GM21360 (cell line): Measurements from ENCODE around the gene CT55.
"Not testable (repeated sequence)": the region's sequence is repeated elsewhere in the genome, so short reads cannot be mapped to it uniquely, and the experiment has no call there.

ENCODE experiments used
- ATAC-seq: cut with Tn5 transposase; IDR thresholded peaks from one replicate; pipeline ENCODE4 v1.9.1; 2021; ENCODE audit warnings: mild to moderate bottlenecking, moderate library complexity; ENCODE audit not compliant: unreplicated experiment

Gene CT55, protein sequence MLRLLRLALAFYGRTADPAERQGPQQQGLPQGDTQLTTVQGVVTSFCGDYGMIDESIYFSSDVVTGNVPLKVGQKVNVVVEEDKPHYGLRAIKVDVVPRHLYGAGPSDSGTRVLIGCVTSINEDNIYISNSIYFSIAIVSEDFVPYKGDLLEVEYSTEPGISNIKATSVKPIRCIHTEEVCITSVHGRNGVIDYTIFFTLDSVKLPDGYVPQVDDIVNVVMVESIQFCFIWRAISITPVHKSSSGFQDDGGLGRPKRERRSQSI

GRCh38 chrX:135170877-135171519 is at the start of gene CT55:
CT55 (minus strand) TSS chrX:135171398; CDS start chrX:135171171, 227 bp downstream.
- ATAC-seq, result no peak

GRCh38 chrX:135213200-135213844 is 42.1 kb upstream of the CT55 start:
- no peak for ATAC-seq

- ATAC-seq, result not testable (repeated sequence)
Measured at GRCh38 chrX:135206427-135206826, 35.2 kb upstream of the CT55 start.

DNA sequence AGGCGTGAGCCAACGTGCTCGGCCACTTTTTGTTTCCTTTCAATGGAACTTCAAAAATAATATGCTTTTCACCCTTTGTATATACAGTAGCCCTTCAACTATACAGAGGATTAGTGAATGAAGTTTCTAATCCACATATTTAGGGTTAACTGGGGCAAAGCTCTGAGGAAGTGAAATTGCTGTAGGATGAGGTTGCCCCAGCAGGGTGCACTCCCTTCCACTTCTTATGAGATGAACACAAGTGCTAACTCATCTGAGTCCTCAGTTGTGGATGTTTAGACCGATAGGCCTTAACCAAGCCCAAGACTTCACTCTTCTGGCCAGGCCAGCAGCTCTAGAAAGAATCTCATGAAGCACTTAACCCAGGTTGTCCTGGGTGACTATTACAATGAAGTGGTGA is 29.1 kb upstream of the CT55 start:
- no peak for ATAC-seq

- no peak for ATAC-seq
Measured at GRCh38 chrX:135194684-135195083, 23.5 kb upstream of the CT55 start.

GRCh38 chrX:135193740-135194139 is 22.5 kb upstream of the CT55 start:
- ATAC-seq, result no peak

GRCh38 chrX:135191838-135192237 is 20.6 kb upstream of the CT55 start:
- ATAC-seq, result no peak

GRCh38 chrX:135185795-135186443 is 14.7 kb upstream of the CT55 start:
- ATAC-seq, result peak; percentile 73

GRCh38 chrX:135178636-135179035 is 7.4 kb upstream of the CT55 start:
- no peak for ATAC-seq

DNA sequence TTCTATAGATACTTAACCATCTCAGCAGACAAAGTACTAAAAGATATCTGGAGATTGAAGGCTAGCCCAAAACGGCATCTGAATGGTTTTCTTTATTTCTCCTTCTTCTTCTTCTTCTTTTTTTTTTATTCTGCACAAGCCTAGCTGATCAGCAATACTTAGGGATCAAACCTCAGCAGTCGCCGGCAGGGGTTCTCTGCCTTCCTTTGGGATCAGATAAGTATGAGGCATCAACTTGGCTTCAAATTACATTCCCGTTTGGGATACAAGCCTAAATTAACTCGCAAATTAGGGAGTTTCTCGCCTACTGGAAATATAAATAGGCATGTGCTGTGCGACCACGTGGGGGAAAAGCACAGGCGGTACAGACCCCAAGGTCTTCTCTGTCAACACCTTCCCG is 730 bp downstream of the CT55 start:
- ATAC-seq, result no peak

GRCh38 chrX:135169534-135169933 is 1.7 kb downstream of the CT55 start:
- ATAC-seq, result not testable (repeated sequence)

- no peak for ATAC-seq
Measured at GRCh38 chrX:135168486-135168885, 2.7 kb downstream of the CT55 start.

DNA sequence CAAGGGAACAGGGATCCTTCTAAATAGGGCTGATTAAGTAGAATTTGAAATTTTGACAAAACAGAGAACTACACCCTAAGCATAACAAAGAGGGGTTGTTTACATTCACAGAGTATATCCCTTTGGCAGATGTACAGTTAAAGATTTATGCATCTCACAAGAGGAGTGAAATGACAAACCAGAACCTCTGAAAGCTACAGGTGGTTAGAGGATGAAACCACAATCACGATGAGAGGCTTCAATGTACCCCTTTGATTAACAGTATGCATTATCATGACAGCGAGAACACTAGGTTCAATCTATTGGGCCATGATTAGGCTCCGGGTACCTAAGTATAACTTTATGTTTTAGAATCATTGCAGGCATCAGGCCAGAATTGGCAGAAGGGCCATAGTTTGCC is 16.5 kb downstream of the CT55 start:
- not testable (repeated sequence) for ATAC-seq

DNA sequence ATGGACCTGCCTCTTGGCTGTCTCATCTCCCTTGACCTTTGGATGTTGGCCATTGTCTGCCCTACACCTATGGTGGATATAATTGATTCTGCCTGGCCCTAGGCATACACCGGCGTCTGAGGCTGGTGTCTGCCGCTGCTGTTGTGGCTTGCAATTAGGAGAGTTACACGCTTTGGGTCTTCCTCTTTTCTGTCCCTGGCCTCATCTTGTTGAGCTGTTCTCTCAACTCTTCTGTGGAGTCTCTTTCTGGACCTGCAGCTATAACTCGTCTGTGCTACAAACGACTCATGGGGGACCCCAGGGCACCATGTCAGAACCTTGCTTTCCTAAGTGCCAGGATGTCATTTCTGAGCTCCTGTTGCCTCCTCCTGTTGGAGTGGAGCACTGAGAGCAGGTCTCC is 45.1 kb downstream of the CT55 start:
- ATAC-seq, result not testable (repeated sequence)

- ATAC-seq, result not testable (repeated sequence)
Measured at GRCh38 chrX:135120056-135120576, 51.1 kb downstream of the CT55 start, which contains the start of gene ETDB. ETDB (minus strand) TSS chrX:135120526; CDS start chrX:135119261, 1,265 bp downstream.

- ATAC-seq, result not testable (repeated sequence)
Measured at GRCh38 chrX:135116064-135116463, 55.1 kb downstream of the CT55 start.

GRCh38 chrX:135114392-135114791 is 56.8 kb downstream of the CT55 start:
- peak; percentile 96 for ATAC-seq

- no peak for ATAC-seq
Measured at GRCh38 chrX:135112743-135113142, 58.5 kb downstream of the CT55 start.

- no peak for ATAC-seq
Measured at GRCh38 chrX:135112096-135112729, 59.0 kb downstream of the CT55 start.

DNA sequence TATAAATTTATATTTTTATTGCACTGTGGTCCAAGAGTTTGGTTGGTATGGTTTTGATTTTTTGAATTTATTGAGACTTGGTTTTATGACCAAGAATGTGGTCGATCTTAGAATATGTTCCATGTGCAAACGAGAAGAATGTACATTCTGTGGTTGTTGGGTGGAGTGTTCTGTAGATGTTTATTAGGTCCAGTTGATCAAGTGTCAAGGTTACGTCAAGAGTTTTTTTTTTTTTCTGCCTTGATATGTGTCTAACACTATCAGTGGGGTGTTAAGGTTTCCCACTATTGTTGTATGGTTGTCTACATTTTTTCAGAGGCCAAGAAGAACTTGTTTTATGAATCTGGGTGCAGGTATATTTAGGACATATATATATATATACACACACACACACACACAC is 61.6 kb downstream of the CT55 start:
- ATAC-seq, result no peak
